22Rv1 (cell line): ENCODE data around the gene SYNE4.

ENCODE experiments used
- ZFX ChIP-seq: fragments of 450-650 bp; IDR thresholded peaks from 2 replicates; pipeline ENCODE4 v1.6.1; 2017; ENCODE audit warnings: antibody characterized with exemption, borderline replicate concordance
- TF ChIP-seq, protein P1 (sequence below): fragments of 450-650 bp; IDR thresholded peaks from 2 replicates; pipeline ENCODE4 v1.5.1; 2017; ENCODE audit warnings: mild to moderate bottlenecking

- TF ChIP-seq, protein P1, sequence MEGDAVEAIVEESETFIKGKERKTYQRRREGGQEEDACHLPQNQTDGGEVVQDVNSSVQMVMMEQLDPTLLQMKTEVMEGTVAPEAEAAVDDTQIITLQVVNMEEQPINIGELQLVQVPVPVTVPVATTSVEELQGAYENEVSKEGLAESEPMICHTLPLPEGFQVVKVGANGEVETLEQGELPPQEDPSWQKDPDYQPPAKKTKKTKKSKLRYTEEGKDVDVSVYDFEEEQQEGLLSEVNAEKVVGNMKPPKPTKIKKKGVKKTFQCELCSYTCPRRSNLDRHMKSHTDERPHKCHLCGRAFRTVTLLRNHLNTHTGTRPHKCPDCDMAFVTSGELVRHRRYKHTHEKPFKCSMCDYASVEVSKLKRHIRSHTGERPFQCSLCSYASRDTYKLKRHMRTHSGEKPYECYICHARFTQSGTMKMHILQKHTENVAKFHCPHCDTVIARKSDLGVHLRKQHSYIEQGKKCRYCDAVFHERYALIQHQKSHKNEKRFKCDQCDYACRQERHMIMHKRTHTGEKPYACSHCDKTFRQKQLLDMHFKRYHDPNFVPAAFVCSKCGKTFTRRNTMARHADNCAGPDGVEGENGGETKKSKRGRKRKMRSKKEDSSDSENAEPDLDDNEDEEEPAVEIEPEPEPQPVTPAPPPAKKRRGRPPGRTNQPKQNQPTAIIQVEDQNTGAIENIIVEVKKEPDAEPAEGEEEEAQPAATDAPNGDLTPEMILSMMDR = no peak; the same call in 1 of the 2 replicates
- no peak for TF ChIP-seq ZFX
Measured at GRCh38 chr19:36051637-36052036, 43.0 kb upstream of the SYNE4 start.
